Measurements from ENCODE around the gene CGRRF1.

CGRRF1 gene, protein sequence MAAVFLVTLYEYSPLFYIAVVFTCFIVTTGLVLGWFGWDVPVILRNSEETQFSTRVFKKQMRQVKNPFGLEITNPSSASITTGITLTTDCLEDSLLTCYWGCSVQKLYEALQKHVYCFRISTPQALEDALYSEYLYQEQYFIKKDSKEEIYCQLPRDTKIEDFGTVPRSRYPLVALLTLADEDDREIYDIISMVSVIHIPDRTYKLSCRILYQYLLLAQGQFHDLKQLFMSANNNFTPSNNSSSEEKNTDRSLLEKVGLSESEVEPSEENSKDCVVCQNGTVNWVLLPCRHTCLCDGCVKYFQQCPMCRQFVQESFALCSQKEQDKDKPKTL

DNA sequence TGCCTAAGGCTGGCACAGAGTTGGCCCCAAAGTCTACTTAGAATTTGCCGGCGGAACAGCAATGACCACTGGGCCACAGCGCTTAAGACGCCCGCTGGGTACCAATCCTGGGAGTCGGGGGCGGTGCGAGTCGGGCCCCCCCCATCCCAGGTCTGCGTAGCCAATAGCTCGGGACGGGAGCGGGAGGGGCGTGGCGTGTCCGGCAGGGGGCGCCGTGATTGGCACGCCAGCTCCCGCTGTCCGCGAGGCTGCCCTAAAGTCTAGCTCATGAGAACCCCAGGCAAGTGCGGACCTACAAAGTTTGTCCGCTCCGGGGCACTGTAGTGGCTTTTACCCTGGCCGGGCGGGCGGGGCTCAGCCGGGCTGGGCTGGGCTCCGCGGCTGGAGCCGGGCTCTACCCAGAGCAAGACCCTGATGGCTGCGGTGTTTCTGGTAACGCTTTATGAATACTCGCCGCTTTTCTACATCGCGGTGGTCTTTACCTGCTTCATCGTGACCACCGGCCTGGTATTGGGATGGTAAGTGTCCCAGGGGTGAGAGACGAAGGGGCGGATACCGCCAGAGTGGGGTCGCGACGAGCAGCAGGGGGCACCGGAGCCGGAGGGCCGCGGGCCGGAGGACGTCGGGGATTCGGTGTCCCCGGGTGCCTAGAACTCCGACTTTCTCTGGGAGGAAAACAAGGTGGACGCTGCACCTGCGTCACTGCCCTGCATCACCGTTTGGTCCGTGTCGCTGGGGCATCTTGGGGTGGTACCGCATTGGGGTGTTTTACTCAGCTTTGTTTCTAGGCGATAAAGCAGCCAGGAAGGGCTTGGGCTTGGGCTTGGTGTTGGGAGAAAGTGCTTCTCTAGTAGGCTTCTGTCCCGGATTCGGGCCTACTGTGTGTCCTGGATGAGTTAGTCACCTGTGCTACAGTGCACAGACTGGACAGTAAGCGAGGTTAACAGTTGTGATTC, at the start of gene CGRRF1:
Gene CGRRF1 (plus strand): TSS at position 361 of the 956 bp plus-strand sequence. CDS start 54 bp downstream, at position 415.
- DNase-seq (ENCODE audit: low spot score) = peak; percentile 98

- DNase-seq (ENCODE audit: low spot score) = no peak
These were observed 47.7 kb upstream of the CGRRF1 start for GRCh38 chr14:54462048-54462447.

DNA sequence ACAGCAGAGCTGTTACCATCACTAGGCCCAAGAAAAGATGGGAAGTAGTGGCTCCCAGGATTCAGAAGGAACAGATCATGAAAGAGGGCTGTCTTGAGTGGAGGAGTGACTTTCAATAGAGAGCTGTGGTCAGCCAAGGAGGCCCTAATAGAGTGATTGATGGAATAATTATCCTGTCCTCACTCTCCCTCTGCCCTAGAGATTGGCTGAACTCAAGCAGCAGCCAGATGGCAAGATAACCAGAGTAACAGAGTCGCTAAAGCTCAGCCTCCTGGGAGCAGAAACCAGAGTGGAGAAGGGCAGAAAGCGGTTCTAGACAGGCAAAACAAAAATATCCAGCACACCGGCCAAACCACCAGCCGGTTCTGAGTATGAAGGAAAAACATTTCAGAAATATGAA, 44.1 kb upstream of the CGRRF1 start:
- no peak for DNase-seq (ENCODE audit: low spot score)

DNA sequence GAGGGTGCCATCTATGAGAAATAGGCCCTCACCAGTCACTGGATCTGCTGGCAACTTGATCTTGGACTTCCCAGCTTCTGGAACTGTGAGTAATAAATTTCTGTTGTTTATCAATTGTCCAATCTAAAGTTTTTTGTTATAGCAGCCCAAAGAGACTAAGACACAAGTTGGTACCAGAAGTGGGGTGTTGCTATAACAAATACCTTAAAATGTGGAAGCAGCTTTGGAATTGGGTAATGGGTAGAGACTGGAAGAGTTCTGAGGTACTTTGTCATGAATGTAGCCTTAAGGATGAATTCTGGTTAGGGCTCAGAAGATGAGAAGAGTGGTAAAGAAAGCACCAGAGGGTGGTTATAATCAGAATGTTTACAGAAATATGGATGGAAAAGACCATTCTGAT, 42.4 kb upstream of the CGRRF1 start:
- DNase-seq (ENCODE audit: low spot score) = no peak

- DNase-seq (ENCODE audit: low spot score) = no peak
These were observed 39.0 kb upstream of the CGRRF1 start for GRCh38 chr14:54470701-54471100.

- DNase-seq (ENCODE audit: low spot score) = no peak
These were observed 38.1 kb upstream of the CGRRF1 start for GRCh38 chr14:54471641-54472040.

DNA sequence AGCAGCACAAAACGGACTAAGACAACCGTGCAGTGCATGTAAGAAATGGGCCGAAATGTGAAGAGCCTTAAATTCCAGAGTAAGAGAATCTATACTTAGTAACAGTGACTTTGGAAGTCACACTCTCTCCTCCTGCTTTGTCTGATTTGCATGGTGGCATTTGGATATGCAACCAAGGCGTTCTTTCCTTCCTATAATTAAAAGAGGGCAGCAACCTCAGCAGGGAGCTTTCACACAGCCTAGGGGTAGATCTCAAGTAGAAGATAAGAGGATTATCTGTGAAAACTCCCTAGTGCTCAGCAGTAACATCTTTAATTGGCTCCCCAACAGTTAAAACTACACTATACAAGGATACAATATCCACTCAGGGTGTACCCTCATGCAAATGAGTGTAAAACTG, 37.4 kb upstream of the CGRRF1 start:
- DNase-seq (ENCODE audit: low spot score) = no peak

DNA sequence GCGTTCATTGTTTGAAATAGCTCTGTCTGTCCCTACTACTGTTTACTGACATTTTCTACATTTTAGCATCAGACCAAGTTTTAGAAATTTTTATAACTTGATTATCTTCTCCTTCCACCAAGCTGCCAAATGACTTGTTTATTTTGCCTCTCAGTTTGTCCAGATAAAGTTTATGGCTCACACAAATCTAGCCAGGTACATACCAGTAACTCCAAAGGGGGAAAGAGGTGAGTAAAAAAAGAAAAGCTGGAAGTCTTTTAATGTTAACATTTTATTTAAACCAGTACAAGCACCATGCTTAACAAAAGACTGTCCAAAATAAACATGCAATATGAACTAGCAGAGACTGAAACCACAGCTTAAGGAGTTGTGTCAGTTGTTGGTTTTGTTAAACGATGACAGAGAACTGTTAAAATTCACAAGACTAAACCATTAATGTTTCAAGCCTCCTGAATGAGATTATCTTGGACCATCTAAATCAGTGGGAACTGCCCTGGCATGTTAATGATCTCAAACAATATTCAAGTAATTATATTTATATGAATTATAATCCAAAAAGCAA, 35.4 kb upstream of the CGRRF1 start:
- DNase-seq (ENCODE audit: low spot score) = no peak

- no peak for DNase-seq (ENCODE audit: low spot score)
These were observed 34.4 kb upstream of the CGRRF1 start for GRCh38 chr14:54475187-54475899.

DNA sequence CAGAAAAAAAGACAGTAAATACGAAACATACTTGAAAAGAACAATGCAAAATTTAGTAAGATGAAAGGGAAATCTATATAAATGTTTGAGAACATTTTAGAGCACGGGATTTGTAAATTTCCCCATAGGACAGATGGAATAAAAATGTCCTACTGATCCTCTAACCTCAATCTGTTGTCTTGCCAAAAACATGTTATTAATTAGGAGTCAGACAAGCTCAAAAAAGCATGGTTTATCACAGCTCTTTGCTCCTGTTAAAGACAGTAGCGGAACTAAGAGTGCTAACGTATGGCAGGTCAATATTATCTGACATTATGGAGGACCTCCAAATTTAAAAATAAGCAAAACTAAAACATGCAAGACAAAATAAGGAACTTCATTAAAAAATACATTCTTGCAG, 33.8 kb upstream of the CGRRF1 start:
- no peak for DNase-seq (ENCODE audit: low spot score)

- DNase-seq (ENCODE audit: low spot score) = no peak
These were observed 31.0 kb upstream of the CGRRF1 start for GRCh38 chr14:54478636-54479215.

DNA sequence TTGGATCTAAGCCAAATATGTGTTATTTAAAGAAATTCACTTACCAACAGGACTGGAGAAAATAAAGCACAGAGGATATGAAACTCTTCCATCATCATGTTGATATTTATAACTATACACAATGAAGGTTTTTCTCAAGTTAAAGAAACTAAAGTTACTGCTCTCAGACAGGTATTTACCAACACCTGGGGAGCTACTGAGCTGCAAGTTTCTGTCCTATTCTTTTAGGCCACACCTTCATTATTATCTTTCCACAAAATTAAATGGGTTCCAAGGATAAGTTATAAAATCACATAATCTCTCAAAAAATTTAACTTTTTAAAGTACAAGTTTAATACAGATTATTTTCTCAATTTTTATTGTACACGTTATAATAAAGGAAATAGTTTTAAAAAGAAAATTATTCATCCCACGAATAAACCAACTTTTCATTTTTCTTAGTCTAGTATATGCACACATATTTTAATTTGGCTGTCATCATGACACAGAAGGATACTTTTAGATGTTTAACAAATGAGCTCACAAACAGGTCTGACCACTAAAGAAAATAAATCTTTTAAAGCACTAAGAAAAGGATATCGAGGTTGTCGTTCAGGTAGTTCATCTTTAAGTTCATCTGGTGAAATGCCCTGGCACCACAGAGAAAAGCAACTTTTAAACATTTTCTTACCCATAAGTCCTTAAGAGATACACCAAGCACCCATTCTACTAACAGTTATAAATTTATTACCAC, 28.7 kb upstream of the CGRRF1 start:
- no peak for DNase-seq (ENCODE audit: low spot score)

- no peak for DNase-seq (ENCODE audit: low spot score)
These were observed 28.0 kb upstream of the CGRRF1 start for GRCh38 chr14:54481695-54482094.

DNA sequence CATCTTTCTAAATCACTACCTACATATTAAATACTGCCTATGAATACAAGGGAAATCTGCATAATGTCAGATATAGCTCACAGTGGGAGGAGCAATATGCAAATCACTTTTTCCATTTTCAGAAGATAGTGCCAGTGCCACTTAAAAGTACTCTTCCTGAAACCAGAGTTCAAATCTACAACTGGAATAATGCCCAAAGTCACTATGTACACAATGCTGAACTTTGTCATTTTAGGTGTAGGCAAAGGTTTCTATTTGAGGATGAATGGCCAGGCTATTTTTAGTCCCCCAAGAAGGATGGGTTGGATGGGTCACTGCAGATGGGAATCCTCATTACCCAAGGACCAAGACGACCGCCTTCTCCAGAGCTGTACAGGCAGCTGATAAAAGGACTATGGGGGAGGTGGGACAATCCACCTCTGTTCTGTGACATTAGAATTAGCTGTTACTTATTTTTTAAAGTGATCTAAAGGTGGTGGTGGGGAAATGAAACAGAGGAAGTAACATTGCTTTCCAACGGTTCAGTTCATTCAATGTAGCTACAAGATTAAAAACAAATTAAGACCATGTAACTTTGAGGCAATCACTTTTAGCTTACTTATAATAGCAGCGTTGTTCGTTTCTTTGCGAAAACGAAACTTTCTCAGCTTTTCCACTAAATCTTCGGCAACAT, 26.5 kb upstream of the CGRRF1 start:
- DNase-seq (ENCODE audit: low spot score) = no peak

GRCh38 chr14:54483846-54484245, 25.9 kb upstream of the CGRRF1 start:
- DNase-seq (ENCODE audit: low spot score) = no peak

DNA sequence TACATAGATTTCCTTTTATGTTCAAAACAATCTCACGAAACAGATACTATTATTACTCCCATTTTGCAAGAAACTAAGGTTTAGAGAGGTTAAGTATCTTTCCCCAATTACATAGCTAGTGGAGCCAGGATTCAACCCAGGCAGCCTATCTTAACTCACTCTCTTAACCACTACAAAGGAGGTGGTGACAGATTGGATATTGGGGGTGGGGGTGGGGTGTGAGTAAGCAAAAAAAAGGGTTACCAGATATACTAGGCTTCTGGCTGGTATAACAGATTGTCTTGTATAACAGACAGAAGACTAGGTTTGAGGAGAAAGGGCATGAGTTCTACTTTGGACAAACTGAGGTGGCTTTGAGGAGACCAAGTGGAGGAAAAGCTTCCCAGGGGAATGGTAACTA, 23.0 kb upstream of the CGRRF1 start:
- DNase-seq (ENCODE audit: low spot score) = no peak

DNA sequence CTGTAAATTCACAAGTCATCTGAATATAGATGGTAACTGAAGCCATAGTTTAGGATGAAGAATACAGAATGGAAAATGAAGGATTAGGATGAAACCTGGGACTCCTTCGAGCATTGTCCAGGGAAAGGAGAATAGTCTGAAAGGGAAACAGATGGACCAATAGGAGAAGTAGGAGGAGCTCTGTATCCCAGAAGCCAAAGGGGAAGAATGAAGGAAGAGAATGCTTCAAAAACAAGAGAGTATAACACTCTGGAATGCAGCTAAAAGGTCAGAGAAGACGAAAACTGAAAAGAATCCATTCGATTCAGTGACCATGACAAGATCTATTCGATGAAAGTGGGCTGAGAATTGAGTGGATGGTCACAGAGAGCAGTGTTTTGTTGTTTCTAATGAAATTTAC, 21.9 kb upstream of the CGRRF1 start:
- DNase-seq (ENCODE audit: low spot score) = no peak

- no peak for DNase-seq (ENCODE audit: low spot score)
These were observed 21.4 kb upstream of the CGRRF1 start for GRCh38 chr14:54488318-54488645.

- peak; percentile 87 for DNase-seq (ENCODE audit: low spot score)
These were observed 20.9 kb upstream of the CGRRF1 start, which contains the start of gene GMFB for GRCh38 chr14:54488646-54489317. TSS of gene GMFB (minus strand) at chr14:54488980. CDS start at chr14:54488927, 53 bp downstream.

GRCh38 chr14:54489318-54489683, 20.4 kb upstream of the CGRRF1 start:
- no peak for DNase-seq (ENCODE audit: low spot score)

Measured in globus pallidus (tissue), 1 donor.